SU-DHL-6 (cell line): Measurements from ENCODE around the gene PCSK9.

ENCODE experiments used
- H2AFZ ChIP-seq: fragments of 200-600 bp; sonication (generic); 2 replicates; pipeline ENCODE4 v1.6.1; 2014; ENCODE audit warnings: low read depth, mild to moderate bottlenecking, moderate library complexity, mixed read lengths, antibody characterized with exemption, low read length; ENCODE audit not compliant: severe bottlenecking
- H3F3A ChIP-seq: fragments of 200-600 bp; shearing (Covaris generic); 2 replicates; pipeline ENCODE4 v1.6.0; 2016; ENCODE audit warnings: antibody characterized with exemption, mild to moderate bottlenecking; ENCODE audit not compliant: insufficient read depth
- H3K27ac ChIP-seq: fragments of 200-600 bp; sonication (generic); 2 replicates; pipeline ENCODE4 v1.5.1; 2016; ENCODE audit warnings: low read depth, mild to moderate bottlenecking, low read length, moderate library complexity, mixed read lengths
- H3K27me3 ChIP-seq: fragments of 200-600 bp; sonication (generic), shearing (Covaris generic); 2 replicates; pipeline ENCODE4 v1.6.0; 2014; ENCODE audit warnings: mild to moderate bottlenecking, low read length
- H3K36me3 ChIP-seq: fragments of 200-600 bp; sonication (generic); 2 replicates; pipeline ENCODE4 v1.6.1; 2014; ENCODE audit warnings: mild to moderate bottlenecking, low read length, mixed read lengths
- H3K4me2 ChIP-seq: fragments of 300-600, 200-600 bp; shearing (Covaris generic), sonication (generic); 2 replicates; pipeline ENCODE4 v1.6.0; 2014; ENCODE audit warnings: low read length, low read depth, mild to moderate bottlenecking; ENCODE audit not compliant: poor library complexity, severe bottlenecking
- H3K4me3 ChIP-seq: fragments of 200-600 bp; sonication (generic); 2 replicates; pipeline ENCODE4 v1.5.1; 2014; ENCODE audit warnings: antibody characterized with exemption, low read length, mild to moderate bottlenecking, mixed read lengths; ENCODE audit not compliant: insufficient read depth, poor library complexity, severe bottlenecking
- H3K79me2 ChIP-seq: fragments of 200-600 bp; sonication (generic); 2 replicates; pipeline ENCODE4 v1.6.1; 2014; ENCODE audit warnings: mild to moderate bottlenecking, low read length, moderate library complexity; ENCODE audit not compliant: insufficient read depth
- H3K9ac ChIP-seq: fragments of 200-600 bp; sonication (generic); 2 replicates; pipeline ENCODE4 v1.7.0; 2014; ENCODE audit warnings: mild to moderate bottlenecking, low read length
- H3K9me2 ChIP-seq: fragments of 200-600 bp; sonication (generic); replicated peaks from 2 replicates; pipeline ENCODE4 v1.6.1; 2014; ENCODE audit warnings: low read length; ENCODE audit not compliant: insufficient read depth
- H3K9me3 ChIP-seq: fragments of 200-600 bp; sonication (generic); 2 replicates; pipeline ENCODE4 v1.6.1; 2014; ENCODE audit warnings: low read length, mixed read lengths; ENCODE audit not compliant: insufficient read depth
- H4K20me1 ChIP-seq: fragments of 200-600 bp; sonication (generic); 2 replicates; pipeline ENCODE4 v1.6.1; 2014; ENCODE audit warnings: low read depth, mild to moderate bottlenecking, antibody characterized with exemption, low read length, moderate library complexity, mixed read lengths
- EZH2phosphoT487 ChIP-seq: fragments of 200-600 bp; sonication (generic), shearing (Covaris generic); conservative IDR thresholded peaks from 2 replicates; pipeline ENCODE4 v1.6.1; 2018; ENCODE audit warnings: mild to moderate bottlenecking, antibody characterized with exemption, low read length, moderate library complexity, mixed read lengths
- TF ChIP-seq, protein P1 (sequence below): fragments of 200-600 bp; sonication (generic); IDR thresholded peaks from one replicate; pipeline ENCODE4 v1.5.1; 2017; ENCODE audit warnings: antibody characterized with exemption, mild to moderate bottlenecking, low read length, moderate library complexity; ENCODE audit not compliant: insufficient read depth, poor library complexity, severe bottlenecking

The PCSK9 gene

DNA sequence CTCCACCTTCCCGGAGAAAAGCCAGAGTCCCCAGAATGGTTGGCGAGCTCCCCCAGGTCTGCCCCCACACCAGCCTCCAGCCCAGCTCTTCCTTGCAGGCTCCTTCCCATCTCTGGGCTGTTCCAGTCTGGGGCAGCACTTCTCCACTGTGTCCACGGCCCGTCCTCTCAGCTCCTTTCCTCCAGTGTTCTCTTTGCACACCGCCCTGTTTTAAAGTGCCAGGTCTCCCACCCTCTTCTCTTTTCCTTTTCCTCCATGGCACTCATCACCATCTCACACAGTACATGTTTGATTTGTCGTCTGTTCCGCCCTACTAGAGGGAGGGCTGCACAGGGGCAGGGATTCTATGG, 6.1 kb upstream of the PCSK9 start:
- H3K9me3 ChIP-seq, result no peaks in the 10 kb centered on the region
- no peak overlapping the region for H3K4me2 ChIP-seq
- no peaks in the 10 kb centered on the region for H3K79me2 ChIP-seq
- no peaks in the 10 kb centered on the region for H3K36me3 ChIP-seq
- H3K27ac ChIP-seq, result no peak overlapping the region
- TF ChIP-seq, protein P1, sequence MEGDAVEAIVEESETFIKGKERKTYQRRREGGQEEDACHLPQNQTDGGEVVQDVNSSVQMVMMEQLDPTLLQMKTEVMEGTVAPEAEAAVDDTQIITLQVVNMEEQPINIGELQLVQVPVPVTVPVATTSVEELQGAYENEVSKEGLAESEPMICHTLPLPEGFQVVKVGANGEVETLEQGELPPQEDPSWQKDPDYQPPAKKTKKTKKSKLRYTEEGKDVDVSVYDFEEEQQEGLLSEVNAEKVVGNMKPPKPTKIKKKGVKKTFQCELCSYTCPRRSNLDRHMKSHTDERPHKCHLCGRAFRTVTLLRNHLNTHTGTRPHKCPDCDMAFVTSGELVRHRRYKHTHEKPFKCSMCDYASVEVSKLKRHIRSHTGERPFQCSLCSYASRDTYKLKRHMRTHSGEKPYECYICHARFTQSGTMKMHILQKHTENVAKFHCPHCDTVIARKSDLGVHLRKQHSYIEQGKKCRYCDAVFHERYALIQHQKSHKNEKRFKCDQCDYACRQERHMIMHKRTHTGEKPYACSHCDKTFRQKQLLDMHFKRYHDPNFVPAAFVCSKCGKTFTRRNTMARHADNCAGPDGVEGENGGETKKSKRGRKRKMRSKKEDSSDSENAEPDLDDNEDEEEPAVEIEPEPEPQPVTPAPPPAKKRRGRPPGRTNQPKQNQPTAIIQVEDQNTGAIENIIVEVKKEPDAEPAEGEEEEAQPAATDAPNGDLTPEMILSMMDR, result no peak
- TF ChIP-seq EZH2phosphoT487, result no peak
- H3K27me3 ChIP-seq, result no peaks in the 10 kb centered on the region
- no peaks in the 10 kb centered on the region for H3F3A ChIP-seq
- no peaks in the 10 kb centered on the region for H4K20me1 ChIP-seq
- no peak overlapping the region for H2AFZ ChIP-seq
- H3K9me2 ChIP-seq, result no peaks in the 10 kb centered on the region
- no peak overlapping the region for H3K4me3 ChIP-seq
- H3K9ac ChIP-seq, result no peak overlapping the region

DNA sequence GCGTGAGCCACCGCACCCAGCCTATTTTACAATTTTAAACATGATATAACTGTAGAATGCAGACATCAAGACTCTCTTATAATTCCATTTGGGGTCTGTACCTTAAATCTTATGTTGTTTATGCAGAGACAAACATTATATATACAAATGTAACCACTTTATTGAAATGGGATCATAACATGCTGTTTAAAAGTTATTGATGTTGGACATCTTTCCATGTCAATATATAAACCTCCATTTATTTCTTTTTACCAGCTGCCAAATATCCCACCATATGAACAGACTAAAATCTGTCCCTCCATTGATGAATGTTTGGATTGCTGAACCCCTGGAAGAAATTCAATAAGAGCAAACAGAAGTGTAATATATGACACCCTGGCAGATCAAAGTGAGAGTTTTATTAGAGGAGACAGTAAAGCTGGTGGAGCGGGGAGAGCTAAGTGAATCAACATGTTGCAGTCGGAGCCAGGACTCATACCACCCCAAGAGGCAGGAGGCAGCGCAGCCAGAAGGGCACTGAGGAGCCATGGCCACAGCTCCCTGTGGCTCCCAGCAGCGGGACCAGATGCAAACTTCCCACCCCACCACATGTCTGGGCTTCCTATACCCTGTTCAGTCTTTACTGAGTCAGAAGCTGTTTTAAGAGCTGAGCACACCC, 4.7 kb upstream of the PCSK9 start:
- no peak overlapping the region for H3K9ac ChIP-seq
- H3K27ac ChIP-seq, result no peak overlapping the region
- no peaks in the 10 kb centered on the region for H4K20me1 ChIP-seq
- no peaks in the 10 kb centered on the region for H3K9me2 ChIP-seq
- no peak overlapping the region for H3K4me2 ChIP-seq
- no peak overlapping the region for H3K4me3 ChIP-seq
- no peaks in the 10 kb centered on the region for H3K79me2 ChIP-seq
- no peaks in the 10 kb centered on the region for H3F3A ChIP-seq
- no peaks in the 10 kb centered on the region for H3K27me3 ChIP-seq
- H3K36me3 ChIP-seq, result no peaks in the 10 kb centered on the region
- TF ChIP-seq, protein P1, result no peak
- TF ChIP-seq EZH2phosphoT487, result no peak
- no peak overlapping the region for H2AFZ ChIP-seq
- no peaks in the 10 kb centered on the region for H3K9me3 ChIP-seq

DNA sequence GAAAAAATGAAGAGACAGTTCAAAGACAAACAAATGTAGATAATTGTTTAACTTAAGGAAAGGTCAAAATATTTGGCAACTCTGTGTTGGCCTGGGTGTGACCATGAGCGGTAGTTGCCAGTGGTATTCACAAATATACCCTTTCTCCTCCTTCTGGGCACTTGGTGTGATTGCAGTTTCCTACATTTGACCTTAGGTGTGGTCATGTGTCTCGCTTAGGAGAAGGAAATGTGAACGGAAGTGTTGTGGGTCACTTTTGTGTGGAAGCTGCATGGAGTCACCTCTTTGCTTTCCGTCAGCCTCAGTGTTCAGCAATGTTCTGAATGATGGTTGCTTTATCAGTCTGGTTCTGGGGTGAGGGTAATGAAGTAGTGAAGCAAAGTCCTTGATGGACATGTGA, 3.4 kb upstream of the PCSK9 start:
- TF ChIP-seq, protein P1, result no peak
- no peak for TF ChIP-seq EZH2phosphoT487
- Histone ChIP-seq H2AFZ (no peak overlapping the region), H3K9ac (no peak overlapping the region), H3K9me2 (no peaks in the 10 kb centered on the region), H3K36me3 (no peaks in the 10 kb centered on the region), H3K27me3 (no peaks in the 10 kb centered on the region), H3K9me3 (no peaks in the 10 kb centered on the region), H3K79me2 (no peaks in the 10 kb centered on the region), H4K20me1 (no peaks in the 10 kb centered on the region), H3K4me3 (no peak overlapping the region), H3K4me2 (no peak overlapping the region), H3K27ac (no peak overlapping the region), H3F3A (no peaks in the 10 kb centered on the region)
